HG03521 (cell line): ENCODE data around the gene GRM7.

Experiments used
- ATAC-seq: cut with Tn5 transposase; IDR thresholded peaks from one replicate; pipeline ENCODE4 v1.9.1; 2021; ENCODE audit warnings: mild to moderate bottlenecking, moderate library complexity; ENCODE audit not compliant: unreplicated experiment

Gene GRM7

GRCh38 chr3:7696320-7696719, 835.4 kb downstream of the GRM7 start:
- no peak for ATAC-seq

GRCh38 chr3:7697548-7697947, 836.6 kb downstream of the GRM7 start:
- ATAC-seq, result no peak

- ATAC-seq, result no peak
These were observed 839.6 kb downstream of the GRM7 start for GRCh38 chr3:7700539-7700938.

GRCh38 chr3:7700977-7701376, 840.1 kb downstream of the GRM7 start:
- no peak for ATAC-seq

GRCh38 chr3:7707187-7707586, 846.3 kb downstream of the GRM7 start:
- no peak for ATAC-seq

- ATAC-seq, result no peak
These were observed 848.6 kb downstream of the GRM7 start for GRCh38 chr3:7709376-7710082.

- no peak for ATAC-seq
These were observed 849.4 kb downstream of the GRM7 start for GRCh38 chr3:7710284-7710683.

GRCh38 chr3:7713724-7714123, 852.8 kb downstream of the GRM7 start:
- no peak for ATAC-seq

GRCh38 chr3:7720649-7721297, 859.9 kb downstream of the GRM7 start:
- no peak for ATAC-seq

GRCh38 chr3:7721869-7722268, 861.0 kb downstream of the GRM7 start:
- ATAC-seq, result no peak

GRCh38 chr3:7728566-7729519, 867.9 kb downstream of the GRM7 start:
- no peak for ATAC-seq

GRCh38 chr3:7733933-7734332, 873.0 kb downstream of the GRM7 start:
- ATAC-seq, result no peak

GRCh38 chr3:7734456-7734855, 873.5 kb downstream of the GRM7 start:
- ATAC-seq, result no peak

- ATAC-seq, result no peak
These were observed 876.3 kb downstream of the GRM7 start for GRCh38 chr3:7737263-7737662.

- ATAC-seq, result no peak
These were observed 878.8 kb downstream of the GRM7 start for GRCh38 chr3:7739754-7740153.

- ATAC-seq, result no peak
These were observed 879.5 kb downstream of the GRM7 start for GRCh38 chr3:7740458-7740857.

GRCh38 chr3:7744850-7745249, 883.9 kb downstream of the GRM7 start:
- ATAC-seq, result no peak

- no peak for ATAC-seq
These were observed 884.8 kb downstream of the GRM7 start for GRCh38 chr3:7745711-7746110.

- no peak for ATAC-seq
These were observed 889.2 kb downstream of the GRM7 start for GRCh38 chr3:7749931-7750695.

- ATAC-seq, result no peak
These were observed 891.1 kb downstream of the GRM7 start for GRCh38 chr3:7752005-7752404.
